PC-9 (cell line): Measurements from ENCODE around the gene SGO2. TPM values are rescaled to one million over a fixed set of nuclear protein-coding genes. Genes with fewer than 3 reads are reported as not detected.

ENCODE experiments used
- BruUV-seq: library from RNA; stranded (reverse); fragments of 400-500 nt; replicated peaks from 2 replicates; lab custom pipeline; 2021; lab: Mats Ljungman, UMichigan
- CTCF ChIA-PET: fragments of 300-600 bp; sonication (Branson Sonifier 250); formaldehyde crosslinking; loops from one replicate; lab custom pipeline; 2022; ENCODE audit warnings: antibody characterized with exemption; lab: Charles Lee
- POLR2A ChIA-PET: fragments of 300-600 bp; sonication (Branson Sonifier 250); formaldehyde crosslinking; loops from one replicate; lab custom pipeline; 2022; ENCODE audit warnings: antibody characterized with exemption; ENCODE audit not compliant: unreplicated experiment; lab: Charles Lee
- DNase-seq, 2 experiments: peaks; one replicate each; pipeline versions ENCODE4 v3.0.0 to v3.0.0-alpha.2; 2015 to 2022; ENCODE audit warnings: mixed read lengths in 1 of 2
- H2AFZ ChIP-seq: fragments of 200-600 bp; sonication (generic); 2 replicates; pipeline ENCODE4 v1.8.1; 2017; ENCODE audit warnings: antibody characterized with exemption
- H3F3A ChIP-seq: fragments of 200-600 bp; sonication (generic); 2 replicates; pipeline ENCODE4 v1.8.1; 2017; ENCODE audit warnings: antibody characterized with exemption, mild to moderate bottlenecking, low read depth; ENCODE audit not compliant: insufficient read depth
- H3K27ac ChIP-seq: fragments of 200-600 bp; sonication (generic); 2 replicates; pipeline ENCODE4 v1.6.1; 2016; ENCODE audit warnings: mixed run types
- H3K27me3 ChIP-seq: fragments of 200-600 bp; sonication (generic); 2 replicates; pipeline ENCODE4 v1.6.1; 2016; ENCODE audit warnings: low read depth, mixed run types; ENCODE audit not compliant: insufficient read depth
- H3K36me3 ChIP-seq: fragments of 200-600 bp; sonication (generic); 2 replicates; pipeline ENCODE4 v1.6.1; 2016; ENCODE audit warnings: low read depth, mixed run types
- H3K4me1 ChIP-seq: fragments of 200-600 bp; sonication (generic); replicated peaks from 2 replicates; pipeline ENCODE4 v1.6.1; 2016; ENCODE audit warnings: mixed run types; ENCODE audit not compliant: insufficient read depth
- H3K4me2 ChIP-seq: fragments of 200-600 bp; sonication (generic); 2 replicates; pipeline ENCODE4 v1.6.1; 2017; ENCODE audit warnings: mixed run types
- H3K4me3 ChIP-seq: fragments of 200-600 bp; sonication (generic); 2 replicates; pipeline ENCODE4 v1.6.1; 2016; ENCODE audit warnings: mixed run types
- H3K79me2 ChIP-seq: fragments of 200-600 bp; sonication (generic); 2 replicates; pipeline ENCODE4 v1.6.1; 2017; ENCODE audit warnings: low read depth, mixed run types
- H3K9me2 ChIP-seq: fragments of 200-600 bp; sonication (generic); 2 replicates; pipeline ENCODE4 v1.8.1; 2017; ENCODE audit warnings: mild to moderate bottlenecking; ENCODE audit not compliant: insufficient read depth
- H3K9me3 ChIP-seq: fragments of 200-600 bp; sonication (generic); 2 replicates; pipeline ENCODE4 v1.8.1; 2016; ENCODE audit warnings: low read depth; ENCODE audit not compliant: insufficient read depth
- H4K20me1 ChIP-seq: fragments of 200-600 bp; sonication (generic); 2 replicates; pipeline ENCODE4 v1.8.1; 2017; ENCODE audit not compliant: insufficient read depth
- EZH2 ChIP-seq: fragments of 200-600 bp; sonication (generic); IDR thresholded peaks from 2 replicates; pipeline ENCODE4 v1.8.0; 2017; ENCODE audit warnings: antibody characterized with exemption, low read depth
- intact Hi-C: fragments of 100-400 bp; cut with micrococcal nuclease; formaldehyde crosslinking; loops from one replicate; pipeline ENCODE4 v1.10.0; 2022; ENCODE audit not compliant: unreplicated experiment
- total RNA-seq: library from RNA; stranded (reverse); gene quantifications from 2 replicates; pipeline ENCODE4 v1.2.3, GENCODE V29; 2021
- TF ChIP-seq, protein P1 (sequence below): fragments of 200-600 bp; sonication (generic); conservative IDR thresholded peaks from 2 replicates; pipeline ENCODE4 v1.6.1; 2017; ENCODE audit warnings: mixed run types, antibody characterized with exemption, mild to moderate bottlenecking, moderate library complexity

SGO2 gene
- total RNA-seq, 1 experiment from 2014 or later = 25.0 TPM

DNA sequence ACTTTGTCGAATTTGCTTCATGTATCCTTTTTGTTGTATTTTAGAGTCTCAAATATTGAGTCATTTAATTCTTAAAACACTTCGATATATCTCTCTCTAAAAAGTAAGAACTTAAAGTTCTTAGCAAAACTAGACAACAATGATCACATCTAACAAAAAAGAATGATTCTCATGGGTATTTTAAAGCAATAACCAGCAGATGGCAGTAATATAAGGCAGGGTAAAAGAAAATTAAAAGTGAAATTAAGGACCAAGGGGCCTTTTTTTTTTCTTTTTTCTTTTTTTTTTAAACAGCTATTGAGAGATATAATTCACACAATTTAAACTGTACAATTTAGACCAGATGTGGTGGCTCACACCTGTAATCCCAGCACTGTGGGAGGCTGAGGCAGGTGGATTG is 50.0 kb downstream of the SGO2 start:
- CTCF ChIA-PET = interaction anchor here (0.6 to 1.0 kb wide), 5 partner anchors 10 to 209 kb away, joined by 3 to 7 read pairs (median 4); no protein-coding TSS in a partner anchor
- Histone ChIP-seq H3K4me1 (no peaks in the 10 kb centered on the region), H3K4me2 (no peak overlapping the region), H3K27ac (no peak overlapping the region), H3K9me3 (no peaks in the 10 kb centered on the region), H3K79me2 (no peaks in the 10 kb centered on the region), H3K36me3 (no peaks in the 10 kb centered on the region), H3K27me3 (no peaks in the 10 kb centered on the region), H3K4me3 (no peak overlapping the region), H3K9me2 (no peaks in the 10 kb centered on the region), H4K20me1 (no peaks in the 10 kb centered on the region), H2AFZ (no peak overlapping the region), H3F3A (no peaks in the 10 kb centered on the region)
- intact Hi-C loops = loop anchor here (2.0 to 5.0 kb wide), 4 partner anchors 43 to 604 kb away; partner anchors contain the start of gene BZW1
- BruUV-seq = no TSS peak
- POLR2A ChIA-PET = interaction anchor here (0.6 kb wide), 1 partner anchor 673 kb away, joined by 8 read pairs; no protein-coding TSS in a partner anchor
- TF ChIP-seq, protein P1, sequence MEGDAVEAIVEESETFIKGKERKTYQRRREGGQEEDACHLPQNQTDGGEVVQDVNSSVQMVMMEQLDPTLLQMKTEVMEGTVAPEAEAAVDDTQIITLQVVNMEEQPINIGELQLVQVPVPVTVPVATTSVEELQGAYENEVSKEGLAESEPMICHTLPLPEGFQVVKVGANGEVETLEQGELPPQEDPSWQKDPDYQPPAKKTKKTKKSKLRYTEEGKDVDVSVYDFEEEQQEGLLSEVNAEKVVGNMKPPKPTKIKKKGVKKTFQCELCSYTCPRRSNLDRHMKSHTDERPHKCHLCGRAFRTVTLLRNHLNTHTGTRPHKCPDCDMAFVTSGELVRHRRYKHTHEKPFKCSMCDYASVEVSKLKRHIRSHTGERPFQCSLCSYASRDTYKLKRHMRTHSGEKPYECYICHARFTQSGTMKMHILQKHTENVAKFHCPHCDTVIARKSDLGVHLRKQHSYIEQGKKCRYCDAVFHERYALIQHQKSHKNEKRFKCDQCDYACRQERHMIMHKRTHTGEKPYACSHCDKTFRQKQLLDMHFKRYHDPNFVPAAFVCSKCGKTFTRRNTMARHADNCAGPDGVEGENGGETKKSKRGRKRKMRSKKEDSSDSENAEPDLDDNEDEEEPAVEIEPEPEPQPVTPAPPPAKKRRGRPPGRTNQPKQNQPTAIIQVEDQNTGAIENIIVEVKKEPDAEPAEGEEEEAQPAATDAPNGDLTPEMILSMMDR = peak; percentile 71
- TF ChIP-seq EZH2 = no peak
- DNase-seq = no peak

- ChIA-PET POLR2A (no interaction called here), CTCF (no interaction called here)
- H2AFZ ChIP-seq = no peak overlapping the region
- H3K9me2 ChIP-seq = no peaks in the 10 kb centered on the region
- H3K4me3 ChIP-seq = no peak overlapping the region
- no peak overlapping the region for H3K27ac ChIP-seq
- no TSS peak for BruUV-seq
- H3K9me3 ChIP-seq = no peaks in the 10 kb centered on the region
- intact Hi-C loops = loop anchor here (2.0 to 5.0 kb wide), 4 partner anchors 42 to 605 kb away; partner anchors contain the start of gene BZW1
- no peak for DNase-seq
- no peaks in the 10 kb centered on the region for H3K27me3 ChIP-seq
- no peak overlapping the region for H3K4me2 ChIP-seq
- no peaks in the 10 kb centered on the region for H3K79me2 ChIP-seq
- H4K20me1 ChIP-seq = no peaks in the 10 kb centered on the region
- no peaks in the 10 kb centered on the region for H3F3A ChIP-seq
- TF ChIP-seq, protein P1 = no peak
- TF ChIP-seq EZH2 = no peak
- no peaks in the 10 kb centered on the region for H3K36me3 ChIP-seq
- H3K4me1 ChIP-seq = no peaks in the 10 kb centered on the region
Measured at GRCh38 chr2:200577027-200577426, 51.0 kb downstream of the SGO2 start.

DNA sequence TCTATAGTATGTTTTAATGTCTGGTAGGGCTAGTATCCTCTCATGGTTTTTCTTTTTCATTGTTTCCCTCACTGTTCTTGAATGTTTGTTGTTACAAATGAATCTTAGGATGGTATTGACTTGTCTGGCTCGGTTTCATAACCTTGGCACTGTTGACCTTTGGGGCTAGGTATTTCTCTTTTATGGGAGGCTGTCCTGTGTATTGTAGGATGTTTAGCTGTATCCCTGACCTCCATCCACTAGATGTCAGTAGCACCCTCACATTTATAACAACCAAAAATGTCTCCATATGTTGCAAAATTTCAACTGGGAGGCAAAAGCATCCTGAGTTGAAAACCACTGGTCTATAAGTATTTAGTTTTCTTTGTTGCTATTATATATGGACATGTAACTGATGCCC is 52.8 kb downstream of the SGO2 start:
- H2AFZ ChIP-seq = no peak overlapping the region
- BruUV-seq = no TSS peak
- no peak for TF ChIP-seq EZH2
- TF ChIP-seq, protein P1 = peak; percentile 76
- H4K20me1 ChIP-seq = no peaks in the 10 kb centered on the region
- ChIA-PET CTCF (no interaction called here), POLR2A (no interaction called here)
- intact Hi-C loops = loop anchor here (1.0 to 5.0 kb wide), 4 partner anchors 125 to 606 kb away; partner anchors contain the start of gene BZW1
- no peak overlapping the region for H3K4me3 ChIP-seq
- no peaks in the 10 kb centered on the region for H3K9me2 ChIP-seq
- H3K4me2 ChIP-seq = no peak overlapping the region
- no peaks in the 10 kb centered on the region for H3K9me3 ChIP-seq
- H3F3A ChIP-seq = no peaks in the 10 kb centered on the region
- H3K27me3 ChIP-seq = no peaks in the 10 kb centered on the region
- H3K4me1 ChIP-seq = no peaks in the 10 kb centered on the region
- peak in 1 of 2 experiments; percentile 6 for DNase-seq
- H3K79me2 ChIP-seq = no peaks in the 10 kb centered on the region
- no peaks in the 10 kb centered on the region for H3K36me3 ChIP-seq
- H3K27ac ChIP-seq = no peak overlapping the region
